HG02759 (cell line): ENCODE measurements around the gene HLCS.
A peak's percentile ranks its signal among the peaks of the same experiment; 100 is the strongest.
"Not testable (repeated sequence)": the region's sequence is repeated elsewhere in the genome, so short reads cannot be mapped to it uniquely, and the experiment has no call there.

Experiments used
- ATAC-seq: cut with Tn5 transposase; IDR thresholded peaks from one replicate; pipeline ENCODE4 v1.9.1; 2021; ENCODE audit warnings: mild to moderate bottlenecking, moderate library complexity; ENCODE audit not compliant: unreplicated experiment

HLCS gene

DNA sequence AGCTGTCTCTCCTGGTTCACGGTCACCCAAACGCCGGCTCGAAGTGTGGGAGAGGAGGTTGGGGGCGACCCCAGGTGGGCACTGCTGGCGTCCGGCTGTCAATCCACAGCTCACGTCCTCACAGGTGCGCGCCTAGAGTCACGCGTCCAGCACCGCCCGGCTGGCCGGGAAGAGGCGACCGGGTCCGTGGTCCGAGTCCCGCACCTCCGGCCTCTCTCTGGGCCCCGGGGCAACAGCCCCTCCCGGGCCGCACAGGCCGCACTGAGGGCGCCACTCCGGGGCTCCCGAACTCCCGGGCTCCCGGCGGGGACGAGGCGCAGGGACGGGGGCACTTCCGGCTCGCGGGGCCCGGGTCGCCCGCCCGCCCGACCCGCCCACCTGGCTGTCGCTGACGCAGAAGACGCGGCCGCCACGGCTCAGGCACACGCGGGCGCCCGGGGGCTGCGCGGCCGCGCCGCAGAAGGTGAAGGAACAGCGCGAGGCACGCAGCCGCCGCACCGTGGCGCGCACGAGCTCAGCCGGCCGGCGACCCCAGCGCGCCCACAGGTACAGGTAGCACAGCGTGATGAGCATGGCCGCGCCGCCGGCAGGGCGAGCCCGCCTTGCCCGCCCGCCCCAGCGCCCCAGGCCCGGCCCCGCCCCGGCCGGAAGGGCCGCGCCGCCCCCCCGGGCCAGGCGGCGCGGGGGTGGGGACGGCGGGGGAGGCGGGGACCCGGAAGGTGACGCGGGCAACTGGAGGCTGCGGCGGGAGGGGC is at the start of gene HLCS:
TSS of gene HLCS (minus strand) at position 604 of the 755 bp plus-strand sequence. CDS start at position 573, 31 bp downstream.
- peak; percentile 86 for ATAC-seq

- ATAC-seq, result peak; percentile 98
Observed at GRCh38 chr21:37009740-37010341, 43.4 kb upstream of the HLCS start.

DNA sequence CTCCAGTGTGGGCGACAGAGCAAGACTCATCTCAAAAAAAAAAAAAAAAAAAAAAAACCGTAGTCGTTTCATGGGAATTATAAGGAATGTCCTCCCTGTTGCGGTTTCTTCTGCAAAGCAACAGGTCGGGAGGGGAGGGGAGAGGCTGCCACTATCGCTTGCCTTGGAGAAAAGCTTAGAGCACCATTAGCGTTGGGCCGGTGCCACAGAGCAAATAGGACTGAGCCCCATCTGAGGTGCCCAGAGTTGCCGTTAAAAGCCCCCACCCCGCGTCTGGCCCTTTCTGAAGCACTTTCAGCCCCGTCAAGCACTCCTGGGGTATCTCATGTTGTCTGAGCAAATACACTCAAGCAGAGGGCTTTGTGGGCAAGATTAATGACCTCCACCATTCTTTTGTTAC is 42.3 kb upstream of the HLCS start:
- no peak for ATAC-seq

- ATAC-seq, result no peak
Observed at GRCh38 chr21:37006486-37007291, 40.2 kb upstream of the HLCS start, which contains the start of gene RIPPLY3. Gene RIPPLY3 (plus strand): TSS chr21:37006702. CDS start chr21:37006773, 71 bp downstream.

DNA sequence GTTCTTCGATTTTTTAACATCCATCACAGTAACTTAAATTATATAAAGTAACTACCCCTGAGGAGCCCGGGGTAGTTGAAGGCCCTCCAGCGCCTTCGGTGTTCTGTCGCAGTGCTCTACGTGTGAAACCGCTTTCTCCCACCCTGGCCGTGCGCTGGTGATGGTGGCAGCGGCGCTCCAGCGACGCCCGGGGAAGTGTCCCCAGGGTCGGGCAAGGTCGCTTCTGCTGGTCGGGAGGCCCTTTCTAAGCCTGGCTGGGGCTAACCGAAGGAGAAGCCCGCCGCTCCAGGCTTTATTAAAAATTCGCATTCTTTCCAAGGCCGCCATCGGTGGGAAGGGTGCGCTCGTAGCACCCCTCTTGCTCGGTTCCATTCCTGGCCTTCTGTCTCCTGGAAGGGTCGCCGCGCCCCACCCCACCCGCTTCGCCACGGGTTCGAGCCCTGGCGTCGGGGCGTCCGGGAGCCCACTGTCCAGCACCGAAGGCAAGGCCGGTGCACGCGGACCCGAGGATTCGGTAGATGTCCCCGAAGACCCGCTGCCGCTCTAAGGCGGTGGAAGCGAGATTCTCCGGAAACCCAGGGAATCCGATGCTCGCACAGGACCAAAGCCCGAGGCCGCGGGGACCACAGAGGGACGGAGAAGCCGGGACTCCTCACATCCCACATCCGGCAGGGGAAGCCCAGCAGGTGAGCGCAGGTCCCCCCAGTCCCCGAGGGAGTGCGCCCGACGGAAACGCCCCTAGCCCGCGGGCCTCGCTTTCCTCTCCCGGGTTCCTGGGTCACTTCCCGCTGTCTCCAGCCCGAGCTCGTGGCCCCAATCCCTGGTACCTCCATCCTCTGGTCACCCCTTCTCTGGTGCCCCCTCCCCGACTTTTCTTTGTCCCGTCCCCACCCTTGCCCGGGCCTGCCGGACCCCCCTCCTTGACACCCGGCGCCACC is 39.3 kb upstream of the HLCS start:
- ATAC-seq, result no peak

GRCh38 chr21:37003917-37004316 is 37.4 kb upstream of the HLCS start:
- not testable (repeated sequence) for ATAC-seq

DNA sequence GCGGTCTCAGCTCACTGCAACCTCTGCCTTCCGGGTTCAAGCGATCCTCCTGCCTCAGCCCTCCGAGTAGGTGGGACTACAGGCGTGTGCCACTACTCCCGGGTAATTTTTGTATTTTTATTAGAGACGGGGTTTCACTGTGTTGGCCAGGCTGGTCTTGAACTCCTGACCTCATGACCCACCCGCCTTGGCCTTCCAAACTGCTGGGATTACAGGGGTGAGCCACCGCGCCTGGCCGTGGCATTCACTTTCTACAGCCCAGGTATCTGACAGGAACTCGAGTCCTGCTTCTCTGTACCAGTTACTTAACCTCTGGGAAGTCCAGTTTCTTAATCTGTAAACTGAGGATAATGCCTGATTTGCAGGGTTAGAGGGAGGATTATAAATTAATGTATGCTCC is 36.4 kb upstream of the HLCS start:
- not testable (repeated sequence) for ATAC-seq

- no peak for ATAC-seq
Observed at GRCh38 chr21:37001441-37001840, 35.0 kb upstream of the HLCS start.

DNA sequence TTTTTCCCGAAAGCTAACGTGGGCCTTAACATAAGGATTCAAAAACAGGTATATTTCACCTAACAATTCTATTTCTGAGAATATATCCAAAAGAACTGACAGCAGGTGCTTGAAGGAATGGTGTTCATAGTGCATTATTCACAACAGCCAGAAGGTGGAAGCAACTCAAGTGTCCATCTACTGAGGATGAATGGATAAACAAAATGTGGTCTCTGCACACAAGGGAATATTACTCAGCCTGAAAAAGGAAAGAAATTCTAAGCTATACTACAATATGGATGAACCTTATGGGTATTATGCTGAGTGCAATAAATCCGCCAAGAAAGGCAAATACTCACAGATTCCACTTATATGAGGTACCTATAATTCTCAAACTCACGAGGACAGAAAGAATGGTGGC is 33.9 kb upstream of the HLCS start:
- ATAC-seq, result no peak

- no peak for ATAC-seq
Observed at GRCh38 chr21:36999131-36999898, 32.8 kb upstream of the HLCS start.

DNA sequence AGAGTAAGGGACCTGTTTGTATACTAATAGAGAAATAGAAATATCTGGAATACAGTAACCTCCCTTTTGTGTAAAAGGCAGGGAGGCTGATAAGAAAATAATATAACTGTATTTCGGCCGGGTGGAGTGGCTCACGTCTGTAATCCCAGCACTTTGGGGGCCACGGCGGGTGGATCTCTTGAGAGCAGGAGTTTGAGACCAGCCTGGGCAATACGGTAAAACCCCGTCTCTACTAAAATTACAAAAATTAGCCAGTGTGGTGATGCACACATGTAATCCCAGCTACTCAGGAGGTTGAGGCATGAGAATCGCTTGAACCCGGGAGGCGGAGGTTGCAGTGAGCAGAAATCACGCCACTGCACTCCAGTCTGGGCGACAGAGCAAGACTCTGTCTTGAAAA is 28.8 kb upstream of the HLCS start:
- ATAC-seq, result not testable (repeated sequence)

DNA sequence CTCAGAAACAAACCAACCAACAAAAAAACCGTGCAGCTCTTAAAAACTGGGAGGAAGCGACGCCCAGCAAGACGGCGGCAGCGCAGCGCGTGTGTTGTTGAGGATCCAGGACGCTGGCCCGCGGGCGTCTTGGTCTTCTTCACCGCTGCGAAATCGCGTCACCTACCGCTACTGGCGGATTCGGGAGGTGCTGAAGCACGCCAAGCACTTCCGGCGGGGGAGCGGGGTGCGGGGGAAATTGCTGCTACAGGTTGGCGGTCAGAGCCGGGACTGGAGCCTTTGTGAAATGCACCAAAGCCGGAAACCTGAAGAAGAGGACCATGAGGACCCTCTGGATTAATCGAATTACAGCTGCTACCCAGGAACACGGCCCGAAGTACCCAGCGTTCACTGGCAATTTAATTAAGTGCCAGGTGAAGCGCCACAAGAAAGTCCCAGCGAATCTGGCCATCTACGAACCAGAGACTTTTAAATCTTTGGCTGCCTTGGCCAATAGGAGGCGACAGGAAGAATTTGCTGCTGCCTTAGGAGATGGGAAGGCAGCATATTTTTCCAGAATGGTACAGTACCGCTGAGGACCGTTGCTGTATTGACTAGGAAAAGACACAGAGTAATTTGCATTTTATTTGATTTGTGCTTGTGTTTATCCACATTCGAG is 28.2 kb upstream of the HLCS start:
- no peak for ATAC-seq

DNA sequence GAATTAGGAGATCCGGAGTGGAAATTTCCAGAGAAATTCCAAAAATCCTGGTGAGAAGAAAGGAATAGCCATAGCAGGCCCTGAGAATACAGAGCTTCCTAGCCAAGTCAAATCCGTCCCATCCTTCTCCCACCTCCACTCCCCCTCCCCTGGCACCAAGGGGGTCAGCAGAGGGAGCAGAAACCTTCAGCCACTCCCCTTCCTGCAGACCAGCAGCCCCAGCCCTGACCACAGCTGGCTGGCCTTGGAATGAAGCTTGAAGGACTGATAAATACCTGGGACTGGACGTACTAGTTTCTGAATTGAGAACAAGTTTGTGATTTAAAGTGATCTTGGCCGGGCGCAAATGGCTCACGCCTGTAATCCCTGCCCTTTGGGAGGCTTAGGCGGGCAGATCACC is 26.2 kb upstream of the HLCS start:
- no peak for ATAC-seq

GRCh38 chr21:36990508-36991205 is 24.2 kb upstream of the HLCS start:
- no peak for ATAC-seq

- peak; percentile 94 for ATAC-seq
Observed at GRCh38 chr21:36989699-36990507, 23.4 kb upstream of the HLCS start.

- not testable (repeated sequence) for ATAC-seq
Observed at GRCh38 chr21:36989199-36989698, 22.8 kb upstream of the HLCS start.

GRCh38 chr21:36988536-36988935 is 22.1 kb upstream of the HLCS start:
- ATAC-seq, result no peak

- ATAC-seq, result no peak
Observed at GRCh38 chr21:36987845-36988244, 21.4 kb upstream of the HLCS start.
